HEK293 (cell line): ENCODE data around the gene TANC1.

ENCODE experiments used
- CTCF ChIA-PET: fragments of 350-600 bp; formaldehyde crosslinking; extraction: SDS; loops from one replicate; lab custom pipeline; 2021; ENCODE audit warnings: antibody characterized with exemption; lab: Yijun Ruan, JAX
- POLR2A ChIA-PET: fragments of 300-600 bp; formaldehyde crosslinking; extraction: SDS; loops from one replicate; lab custom pipeline; 2020; ENCODE audit warnings: antibody characterized with exemption, inconsistent platforms; lab: Yijun Ruan, JAX
- H3K27ac ChIP-seq: fragments of 200-500 bp; sonication (Bioruptor generic); 2 replicates; pipeline ENCODE4 v1.5.1; 2014; ENCODE audit warnings: low read depth, low read length, control low read depth, inconsistent platforms; ENCODE audit errors: extremely low read depth
- H3K36me3 ChIP-seq, 2 experiments: fragments of 200-500 bp in 1 of 2; sonication (Bioruptor generic) in 1 of 2; 1 replicate in 1 of 2; 2 replicates in 1 of 2; pipeline ENCODE4 v1.5.1; 2014 to 2017; ENCODE audit warnings: inconsistent platforms in 2 of 2, low read length in 2 of 2; ENCODE audit not compliant: control insufficient read depth in 2 of 2, insufficient read depth in 1 of 2
- H3K4me1 ChIP-seq: fragments of 200-500 bp; sonication (Bioruptor generic); 2 replicates; pipeline ENCODE4 v1.5.1; 2014; ENCODE audit warnings: mild to moderate bottlenecking, low read length, inconsistent platforms; ENCODE audit not compliant: control insufficient read depth, insufficient read depth
- H3K4me3 ChIP-seq: 2 replicates; pipeline ENCODE4 v1.5.1; 2011; ENCODE audit warnings: low read depth, mild to moderate bottlenecking, control low read depth, low read length, moderate library complexity
- H3K9me3 ChIP-seq: fragments of 200-500 bp; sonication (Bioruptor generic); 2 replicates; pipeline ENCODE4 v1.5.1; 2014; ENCODE audit warnings: low read depth, low read length, inconsistent platforms; ENCODE audit not compliant: control insufficient read depth, insufficient read depth
- FEZF1 ChIP-seq: fragments of 450-650 bp; formaldehyde crosslinking; IDR thresholded peaks from 2 replicates; pipeline ENCODE4 v1.5.1; 2016; ENCODE audit warnings: missing biosample characterization, missing genetic modification characterization
- GFI1B ChIP-seq: fragments of 450-650 bp; formaldehyde crosslinking; IDR thresholded peaks from 2 replicates; pipeline ENCODE4 v1.5.1; 2016; ENCODE audit warnings: missing biosample characterization, missing genetic modification characterization
- GLIS1 ChIP-seq: fragments of 450-650 bp; formaldehyde crosslinking; IDR thresholded peaks from 2 replicates; pipeline ENCODE4 v1.5.1; 2016; ENCODE audit warnings: missing biosample characterization, missing genetic modification characterization
- HOXD13 ChIP-seq: sonication (generic); formaldehyde crosslinking; IDR thresholded peaks from 2 replicates; pipeline ENCODE4 v1.8.0; 2022; ENCODE audit warnings: missing genetic modification reagents, borderline replicate concordance
- IKZF3 ChIP-seq: fragments of 450-650 bp; IDR thresholded peaks from 2 replicates; pipeline ENCODE4 v1.5.0; 2018; ENCODE audit warnings: missing biosample characterization, mild to moderate bottlenecking, missing genetic modification characterization, moderate library complexity
- KLF10 ChIP-seq: fragments of 450-650 bp; IDR thresholded peaks from 2 replicates; pipeline ENCODE4 v1.5.1; 2018; ENCODE audit warnings: missing biosample characterization, mild to moderate bottlenecking, missing genetic modification characterization
- MEIS1 ChIP-seq: sonication (generic); formaldehyde crosslinking; IDR thresholded peaks from 2 replicates; pipeline ENCODE4 v1.8.1; 2022; ENCODE audit warnings: missing genetic modification reagents, mild to moderate bottlenecking, borderline replicate concordance
- MZF1 ChIP-seq: fragments of 450-650 bp; formaldehyde crosslinking; IDR thresholded peaks from 2 replicates; pipeline ENCODE4 v1.5.1; 2017; ENCODE audit warnings: missing biosample characterization, missing genetic modification characterization, borderline replicate concordance
- OSR2 ChIP-seq: fragments of 450-650 bp; formaldehyde crosslinking; IDR thresholded peaks from 2 replicates; pipeline ENCODE4 v1.5.1; 2016; ENCODE audit warnings: missing biosample characterization, missing genetic modification characterization
- SCRT1 ChIP-seq: fragments of 450-650 bp; formaldehyde crosslinking; IDR thresholded peaks from 2 replicates; pipeline ENCODE4 v1.5.1; 2016; ENCODE audit warnings: missing biosample characterization, missing genetic modification characterization, borderline replicate concordance
- SCRT2 ChIP-seq: fragments of 450-650 bp; formaldehyde crosslinking; IDR thresholded peaks from 2 replicates; pipeline ENCODE4 v1.5.1; 2016; ENCODE audit warnings: missing biosample characterization, missing genetic modification characterization
- SP7 ChIP-seq: fragments of 450-650 bp; formaldehyde crosslinking; IDR thresholded peaks from 2 replicates; pipeline ENCODE4 v1.5.1; 2016; ENCODE audit warnings: missing biosample characterization, missing genetic modification characterization
- TCF7L2 ChIP-seq: IDR thresholded peaks from 2 replicates; pipeline ENCODE4 v1.6.1; 2011; ENCODE audit warnings: low read depth, mild to moderate bottlenecking, inconsistent platforms, low read length, moderate library complexity, borderline replicate concordance
- TRIM28 ChIP-seq: IDR thresholded peaks from 2 replicates; pipeline ENCODE4 v1.6.1; 2011; ENCODE audit warnings: low read length, control low read depth, borderline replicate concordance
- ZBTB8A ChIP-seq: fragments of 450-650 bp; formaldehyde crosslinking; IDR thresholded peaks from 2 replicates; pipeline ENCODE4 v1.5.1; 2016; ENCODE audit warnings: missing biosample characterization, missing genetic modification characterization
- ZIC2 ChIP-seq: fragments of 450-650 bp; formaldehyde crosslinking; IDR thresholded peaks from 2 replicates; pipeline ENCODE4 v1.5.1; 2016; ENCODE audit warnings: missing biosample characterization, missing genetic modification characterization
- ZNF112 ChIP-seq: fragments of 450-650 bp; formaldehyde crosslinking; IDR thresholded peaks from 2 replicates; pipeline ENCODE4 v1.5.0; 2017; ENCODE audit warnings: missing biosample characterization, missing genetic modification characterization
- ZNF174 ChIP-seq: fragments of 450-650 bp; formaldehyde crosslinking; IDR thresholded peaks from 2 replicates; pipeline ENCODE4 v1.5.0; 2017; ENCODE audit warnings: missing biosample characterization, mild to moderate bottlenecking, missing genetic modification characterization
- ZNF184 ChIP-seq: fragments of 450-650 bp; IDR thresholded peaks from 2 replicates; pipeline ENCODE4 v1.5.1; 2018; ENCODE audit warnings: missing biosample characterization, mild to moderate bottlenecking, missing genetic modification characterization
- ZNF335 ChIP-seq: fragments of 450-650 bp; formaldehyde crosslinking; conservative IDR thresholded peaks from 2 replicates; pipeline ENCODE4 v1.5.1; 2016; ENCODE audit warnings: missing biosample characterization, missing genetic modification characterization
- ZNF585B ChIP-seq: fragments of 450-650 bp; formaldehyde crosslinking; IDR thresholded peaks from 2 replicates; pipeline ENCODE4 v1.5.1; 2016; ENCODE audit warnings: missing biosample characterization, missing genetic modification characterization
- ZNF621 ChIP-seq: fragments of 450-650 bp; formaldehyde crosslinking; IDR thresholded peaks from 2 replicates; pipeline ENCODE4 v1.5.1; 2017; ENCODE audit warnings: missing biosample characterization, missing genetic modification characterization
- ZNF664 ChIP-seq: fragments of 450-650 bp; formaldehyde crosslinking; IDR thresholded peaks from 2 replicates; pipeline ENCODE4 v1.5.1; 2016; ENCODE audit warnings: missing biosample characterization, missing genetic modification characterization
- ZNF677 ChIP-seq: fragments of 450-650 bp; IDR thresholded peaks from 2 replicates; pipeline ENCODE4 v1.5.0; 2018; ENCODE audit warnings: missing biosample characterization, mild to moderate bottlenecking, missing genetic modification characterization, moderate library complexity
- ZNF843 ChIP-seq: fragments of 450-650 bp; formaldehyde crosslinking; IDR thresholded peaks from 2 replicates; pipeline ENCODE4 v1.5.1; 2016; ENCODE audit warnings: missing biosample characterization, missing genetic modification characterization
- TF ChIP-seq, protein P1 (sequence below): fragments of 450-650 bp; formaldehyde crosslinking; IDR thresholded peaks from 2 replicates; pipeline ENCODE4 v1.5.1; 2017; ENCODE audit warnings: missing biosample characterization, missing genetic modification characterization
- TF ChIP-seq, protein P2 (sequence below): fragments of 450-650 bp; formaldehyde crosslinking; IDR thresholded peaks from 2 replicates; pipeline ENCODE4 v1.5.1; 2017; ENCODE audit warnings: missing biosample characterization, missing genetic modification characterization
- TF ChIP-seq, protein P3 (sequence below): fragments of 450-650 bp; formaldehyde crosslinking; IDR thresholded peaks from 2 replicates; pipeline ENCODE4 v1.5.0; 2017; ENCODE audit warnings: missing biosample characterization, missing genetic modification characterization, borderline replicate concordance
- TF ChIP-seq, protein P4 (sequence below): fragments of 450-650 bp; formaldehyde crosslinking; IDR thresholded peaks from 2 replicates; pipeline ENCODE4 v1.5.1; 2016; ENCODE audit warnings: missing biosample characterization, missing genetic modification characterization

The TANC1 gene

DNA sequence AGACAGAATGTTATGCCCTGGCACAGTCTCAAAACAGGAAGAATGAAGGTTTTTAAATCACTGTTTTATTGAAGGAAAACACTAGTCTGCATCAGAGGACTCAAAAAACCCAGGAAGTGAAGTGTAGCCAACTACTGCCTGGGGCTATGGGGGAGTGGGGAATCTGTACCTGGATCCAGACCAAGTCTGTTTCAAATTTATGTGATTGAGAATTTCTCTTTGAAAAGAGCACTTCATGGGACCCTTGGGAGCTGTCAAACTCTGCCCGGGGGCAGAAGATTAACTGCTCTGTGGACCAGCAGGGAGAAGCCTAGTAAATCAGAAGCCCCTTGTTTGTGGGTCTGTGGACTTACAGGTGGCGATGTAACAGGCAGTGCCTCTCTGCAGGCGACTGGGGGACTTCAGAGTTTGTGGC is 45.3 kb upstream of the TANC1 start:
- TF ChIP-seq TRIM28 (no peak), ZNF585B (no peak), MZF1 (tag by site-specific recombination) (peak; percentile 89), ZNF184 (tag by site-specific recombination) (no peak), GFI1B (peak; percentile 88), ZIC2 (peak; percentile 94), ZNF664 (tag by site-specific recombination) (0 out of 2 replicates have a peak, but pooled peaks have one; percentile 11), FEZF1 (tag by site-specific recombination) (peak; percentile 83), ZNF677 (tag by site-specific recombination) (no peak), TCF7L2 (peak; percentile 89), ZNF621 (tag by site-specific recombination) (no peak), ZNF843 (peak; percentile 68; the same call in 1 of the 2 replicates), SCRT1 (tag by site-specific recombination) (0 out of 2 replicates have a peak, but pooled peaks have one; percentile 41), ZNF174 (no peak), IKZF3 (tag by site-specific recombination) (peak; percentile 31; the same call in 1 of the 2 replicates), KLF10 (tag by site-specific recombination) (0 out of 2 replicates have a peak, but pooled peaks have one; percentile 44), SP7 (0 out of 2 replicates have a peak, but pooled peaks have one; percentile 28), OSR2 (peak; percentile 60; the same call in 1 of the 2 replicates), MEIS1 (CRISPR knock-in tag) (peak; percentile 69), ZBTB8A (tag by site-specific recombination) (peak; percentile 61), ZNF335 (peak; percentile 34), SCRT2 (tag by site-specific recombination) (peak; percentile 88), ZNF112 (tag by site-specific recombination) (no peak), GLIS1 (tag by site-specific recombination) (peak; percentile 46; the same call in 1 of the 2 replicates), HOXD13 (CRISPR knock-in tag) (peak; percentile 92)
- TF ChIP-seq, protein P1, sequence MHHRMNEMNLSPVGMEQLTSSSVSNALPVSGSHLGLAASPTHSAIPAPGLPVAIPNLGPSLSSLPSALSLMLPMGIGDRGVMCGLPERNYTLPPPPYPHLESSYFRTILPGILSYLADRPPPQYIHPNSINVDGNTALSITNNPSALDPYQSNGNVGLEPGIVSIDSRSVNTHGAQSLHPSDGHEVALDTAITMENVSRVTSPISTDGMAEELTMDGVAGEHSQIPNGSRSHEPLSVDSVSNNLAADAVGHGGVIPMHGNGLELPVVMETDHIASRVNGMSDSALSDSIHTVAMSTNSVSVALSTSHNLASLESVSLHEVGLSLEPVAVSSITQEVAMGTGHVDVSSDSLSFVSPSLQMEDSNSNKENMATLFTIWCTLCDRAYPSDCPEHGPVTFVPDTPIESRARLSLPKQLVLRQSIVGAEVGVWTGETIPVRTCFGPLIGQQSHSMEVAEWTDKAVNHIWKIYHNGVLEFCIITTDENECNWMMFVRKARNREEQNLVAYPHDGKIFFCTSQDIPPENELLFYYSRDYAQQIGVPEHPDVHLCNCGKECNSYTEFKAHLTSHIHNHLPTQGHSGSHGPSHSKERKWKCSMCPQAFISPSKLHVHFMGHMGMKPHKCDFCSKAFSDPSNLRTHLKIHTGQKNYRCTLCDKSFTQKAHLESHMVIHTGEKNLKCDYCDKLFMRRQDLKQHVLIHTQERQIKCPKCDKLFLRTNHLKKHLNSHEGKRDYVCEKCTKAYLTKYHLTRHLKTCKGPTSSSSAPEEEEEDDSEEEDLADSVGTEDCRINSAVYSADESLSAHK = peak; percentile 81
- TF ChIP-seq, protein P2, sequence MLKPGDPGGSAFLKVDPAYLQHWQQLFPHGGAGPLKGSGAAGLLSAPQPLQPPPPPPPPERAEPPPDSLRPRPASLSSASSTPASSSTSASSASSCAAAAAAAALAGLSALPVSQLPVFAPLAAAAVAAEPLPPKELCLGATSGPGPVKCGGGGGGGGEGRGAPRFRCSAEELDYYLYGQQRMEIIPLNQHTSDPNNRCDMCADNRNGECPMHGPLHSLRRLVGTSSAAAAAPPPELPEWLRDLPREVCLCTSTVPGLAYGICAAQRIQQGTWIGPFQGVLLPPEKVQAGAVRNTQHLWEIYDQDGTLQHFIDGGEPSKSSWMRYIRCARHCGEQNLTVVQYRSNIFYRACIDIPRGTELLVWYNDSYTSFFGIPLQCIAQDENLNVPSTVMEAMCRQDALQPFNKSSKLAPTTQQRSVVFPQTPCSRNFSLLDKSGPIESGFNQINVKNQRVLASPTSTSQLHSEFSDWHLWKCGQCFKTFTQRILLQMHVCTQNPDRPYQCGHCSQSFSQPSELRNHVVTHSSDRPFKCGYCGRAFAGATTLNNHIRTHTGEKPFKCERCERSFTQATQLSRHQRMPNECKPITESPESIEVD (tag by site-specific recombination) = peak; percentile 87
- TF ChIP-seq, protein P3, sequence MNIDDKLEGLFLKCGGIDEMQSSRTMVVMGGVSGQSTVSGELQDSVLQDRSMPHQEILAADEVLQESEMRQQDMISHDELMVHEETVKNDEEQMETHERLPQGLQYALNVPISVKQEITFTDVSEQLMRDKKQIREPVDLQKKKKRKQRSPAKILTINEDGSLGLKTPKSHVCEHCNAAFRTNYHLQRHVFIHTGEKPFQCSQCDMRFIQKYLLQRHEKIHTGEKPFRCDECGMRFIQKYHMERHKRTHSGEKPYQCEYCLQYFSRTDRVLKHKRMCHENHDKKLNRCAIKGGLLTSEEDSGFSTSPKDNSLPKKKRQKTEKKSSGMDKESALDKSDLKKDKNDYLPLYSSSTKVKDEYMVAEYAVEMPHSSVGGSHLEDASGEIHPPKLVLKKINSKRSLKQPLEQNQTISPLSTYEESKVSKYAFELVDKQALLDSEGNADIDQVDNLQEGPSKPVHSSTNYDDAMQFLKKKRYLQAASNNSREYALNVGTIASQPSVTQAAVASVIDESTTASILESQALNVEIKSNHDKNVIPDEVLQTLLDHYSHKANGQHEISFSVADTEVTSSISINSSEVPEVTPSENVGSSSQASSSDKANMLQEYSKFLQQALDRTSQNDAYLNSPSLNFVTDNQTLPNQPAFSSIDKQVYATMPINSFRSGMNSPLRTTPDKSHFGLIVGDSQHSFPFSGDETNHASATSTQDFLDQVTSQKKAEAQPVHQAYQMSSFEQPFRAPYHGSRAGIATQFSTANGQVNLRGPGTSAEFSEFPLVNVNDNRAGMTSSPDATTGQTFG (tag by site-specific recombination) = no peak
- TF ChIP-seq, protein P4, sequence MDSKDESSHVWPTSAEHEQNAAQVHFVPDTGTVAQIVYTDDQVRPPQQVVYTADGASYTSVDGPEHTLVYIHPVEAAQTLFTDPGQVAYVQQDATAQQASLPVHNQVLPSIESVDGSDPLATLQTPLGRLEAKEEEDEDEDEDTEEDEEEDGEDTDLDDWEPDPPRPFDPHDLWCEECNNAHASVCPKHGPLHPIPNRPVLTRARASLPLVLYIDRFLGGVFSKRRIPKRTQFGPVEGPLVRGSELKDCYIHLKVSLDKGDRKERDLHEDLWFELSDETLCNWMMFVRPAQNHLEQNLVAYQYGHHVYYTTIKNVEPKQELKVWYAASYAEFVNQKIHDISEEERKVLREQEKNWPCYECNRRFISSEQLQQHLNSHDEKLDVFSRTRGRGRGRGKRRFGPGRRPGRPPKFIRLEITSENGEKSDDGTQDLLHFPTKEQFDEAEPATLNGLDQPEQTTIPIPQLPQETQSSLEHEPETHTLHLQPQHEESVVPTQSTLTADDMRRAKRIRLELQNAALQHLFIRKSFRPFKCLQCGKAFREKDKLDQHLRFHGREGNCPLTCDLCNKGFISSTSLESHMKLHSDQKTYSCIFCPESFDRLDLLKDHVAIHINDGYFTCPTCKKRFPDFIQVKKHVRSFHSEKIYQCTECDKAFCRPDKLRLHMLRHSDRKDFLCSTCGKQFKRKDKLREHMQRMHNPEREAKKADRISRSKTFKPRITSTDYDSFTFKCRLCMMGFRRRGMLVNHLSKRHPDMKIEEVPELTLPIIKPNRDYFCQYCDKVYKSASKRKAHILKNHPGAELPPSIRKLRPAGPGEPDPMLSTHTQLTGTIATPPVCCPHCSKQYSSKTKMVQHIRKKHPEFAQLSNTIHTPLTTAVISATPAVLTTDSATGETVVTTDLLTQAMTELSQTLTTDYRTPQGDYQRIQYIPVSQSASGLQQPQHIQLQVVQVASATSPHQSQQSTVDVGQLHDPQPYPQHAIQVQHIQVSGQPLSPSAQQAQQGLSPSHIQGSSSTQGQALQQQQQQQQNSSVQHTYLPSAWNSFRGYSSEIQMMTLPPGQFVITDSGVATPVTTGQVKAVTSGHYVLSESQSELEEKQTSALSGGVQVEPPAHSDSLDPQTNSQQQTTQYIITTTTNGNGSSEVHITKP (tag by site-specific recombination) = peak; percentile 75
- CTCF ChIA-PET = interaction anchor here (1.7 kb wide), 1 partner anchor 196 kb away, joined by 6 read pairs; no protein-coding TSS in a partner anchor
- peaks cover 3% of the 10 kb centered on the region; the same call in 1 of the 2 replicates for H3K9me3 ChIP-seq
- H3K27ac ChIP-seq = peak overlapping the region; percentile 55
- POLR2A ChIA-PET = interaction anchor here (1.0 to 3.3 kb wide), 2 partner anchors 8 to 46 kb away, joined by 3 to 15 read pairs; partner anchors contain the start of gene TANC1
- no peaks in the 10 kb centered on the region for H3K36me3 ChIP-seq
- peaks cover 11% of the 10 kb centered on the region for H3K4me1 ChIP-seq
- H3K4me3 ChIP-seq = no peak overlapping the region
